H1 (cell line): ENCODE results near the gene ANKRD27. TPM values are rescaled to one million over a fixed set of nuclear protein-coding genes. Genes with fewer than 3 reads are reported as not detected.

Experiments used
- CTCF ChIA-PET: fragments of 300-600 bp; sonication (Branson Sonifier 250); formaldehyde crosslinking; loops from one replicate; lab custom pipeline; 2021; ENCODE audit not compliant: partially characterized antibody; lab: Charles Lee
- POLR2A ChIA-PET: fragments of 300-600 bp; sonication (Branson Sonifier 250); formaldehyde crosslinking; loops from one replicate; lab custom pipeline; 2021; ENCODE audit warnings: inconsistent platforms; ENCODE audit not compliant: partially characterized antibody; lab: Charles Lee
- DNase-seq, 2 experiments: peaks; one replicate each; pipeline versions ENCODE4 v3.0.0 to v3.0.0-alpha.2; 2010 to 2022; ENCODE audit warnings: low spot score in 2 of 2, low read depth in 1 of 2, mixed read lengths in 1 of 2
- FAIRE-seq: peaks from 2 replicates; lab custom pipeline; 2011; peaks lifted over from hg19 to GRCh38; lab: Jason Lieb, UNC
- H2AFZ ChIP-seq: 2 replicates; pipeline ENCODE4 v1.8.1; 2012; ENCODE audit warnings: low read length, inconsistent platforms
- H2AK5ac ChIP-seq: 2 replicates; pipeline ENCODE4 v1.6.1; 2013; ENCODE audit warnings: low read depth, low read length
- H2BK120ac ChIP-seq: replicated peaks from 2 replicates; pipeline ENCODE3; 2013; ENCODE audit warnings: low read depth, low read length, inconsistent platforms
- H2BK12ac ChIP-seq: 2 replicates; pipeline ENCODE4 v1.6.1; 2013; ENCODE audit warnings: low read depth, low read length
- H2BK15ac ChIP-seq: 2 replicates; pipeline ENCODE4 v1.6.1; 2013; ENCODE audit warnings: low read length
- H2BK20ac ChIP-seq: 2 replicates; pipeline ENCODE4 v1.6.1; 2013; ENCODE audit warnings: low read length
- H2BK5ac ChIP-seq: 2 replicates; pipeline ENCODE4 v1.6.1; 2013; ENCODE audit warnings: low read depth, low read length
- H3K14ac ChIP-seq: 2 replicates; pipeline ENCODE4 v1.6.1; 2013; ENCODE audit warnings: inconsistent platforms; ENCODE audit not compliant: insufficient read length
- H3K18ac ChIP-seq: 2 replicates; pipeline ENCODE4 v1.6.1; 2013; ENCODE audit warnings: low read length; ENCODE audit errors: extremely low read depth
- H3K23ac ChIP-seq: 2 replicates; pipeline ENCODE4 v1.6.1; 2013; ENCODE audit warnings: inconsistent platforms; ENCODE audit not compliant: insufficient read length
- H3K23me2 ChIP-seq: 2 replicates; pipeline ENCODE4 v1.6.1; 2013; ENCODE audit warnings: low read depth, low read length
- H3K27ac ChIP-seq: 2 replicates; pipeline ENCODE4 v1.6.1; 2011; ENCODE audit warnings: low read depth, low read length, inconsistent platforms
- H3K27me3 ChIP-seq, 4 experiments: replicated peaks in 1 of 4; 1 replicate in 1 of 4; 2 replicates in 3 of 4; pipeline versions ENCODE4 v1.6.1 to v1.8.1; 2011 to 2013; ENCODE audit warnings: low read length in 3 of 4, mild to moderate bottlenecking in 3 of 4, inconsistent platforms in 2 of 4, mixed read lengths in 2 of 4, moderate library complexity in 1 of 4; ENCODE audit not compliant: control insufficient read depth in 3 of 4, insufficient read depth in 3 of 4; ENCODE audit errors: extremely low read depth in 1 of 4
- H3K36me3 ChIP-seq, 4 experiments: 2 replicates each; pipeline versions ENCODE4 v1.6.1 to v1.8.1; 2011 to 2013; ENCODE audit warnings: mild to moderate bottlenecking in 4 of 4, low read length in 3 of 4, moderate library complexity in 2 of 4, control low read depth in 1 of 4, inconsistent platforms in 1 of 4; ENCODE audit not compliant: insufficient read depth in 4 of 4, control insufficient read depth in 2 of 4
- H3K4ac ChIP-seq: replicated peaks from 2 replicates; pipeline ENCODE3; 2013; ENCODE audit warnings: low read length, low read depth, mixed read lengths, inconsistent platforms; ENCODE audit not compliant: insufficient read length
- H3K4me1 ChIP-seq, 4 experiments: replicated peaks in 1 of 4; 1 replicate in 1 of 4; 2 replicates in 3 of 4; pipeline versions ENCODE4 v1.6.1 to v1.8.1; 2011 to 2013; ENCODE audit warnings: low read length in 3 of 4, inconsistent platforms in 2 of 4, mixed read lengths in 1 of 4; ENCODE audit not compliant: insufficient read depth in 4 of 4, control insufficient read depth in 3 of 4
- H3K4me2 ChIP-seq, 2 experiments: 2 replicates each; pipeline versions ENCODE4 v1.6.1 to v1.8.1; 2011 to 2013; ENCODE audit warnings: low read depth in 2 of 2, low read length in 2 of 2, control low read depth in 1 of 2, inconsistent platforms in 1 of 2, mild to moderate bottlenecking in 1 of 2; ENCODE audit not compliant: insufficient read depth in 1 of 2
- H3K4me3 ChIP-seq, 4 experiments: fragments of 200-600, 300-600 bp in 1 of 4; sonication (generic), shearing (Covaris generic), sonication (Bioruptor Twin) in 1 of 4; 2 replicates each; pipeline versions ENCODE4 v1.5.1 to v1.8.1; 2011 to 2016; ENCODE audit warnings: low read length in 4 of 4, low read depth in 3 of 4, control low read depth in 2 of 4, inconsistent platforms in 2 of 4, mild to moderate bottlenecking in 2 of 4, mixed read lengths in 1 of 4, moderate library complexity in 1 of 4; ENCODE audit not compliant: insufficient read depth in 2 of 4; ENCODE audit errors: extremely low read depth in 1 of 4
- H3K56ac ChIP-seq: replicated peaks from 2 replicates; pipeline ENCODE3; 2013; ENCODE audit warnings: low read depth, mild to moderate bottlenecking, mixed read lengths, low read length, inconsistent platforms; ENCODE audit not compliant: insufficient read length
- H3K79me1 ChIP-seq: 2 replicates; pipeline ENCODE4 v1.6.1; 2013; ENCODE audit warnings: low read depth, low read length, control low read depth
- H3K79me2 ChIP-seq, 2 experiments: 2 replicates each; pipeline versions ENCODE4 v1.6.1 to v1.8.1; 2012 to 2013; ENCODE audit warnings: low read length in 2 of 2, mild to moderate bottlenecking in 2 of 2, inconsistent platforms in 1 of 2; ENCODE audit not compliant: insufficient read depth in 2 of 2, control insufficient read depth in 1 of 2
- H3K9ac ChIP-seq, 4 experiments: replicated peaks in 1 of 4; 1 replicate in 1 of 4; 2 replicates in 3 of 4; pipeline versions ENCODE4 v1.6.1 to v1.8.1; 2011 to 2013; ENCODE audit warnings: low read depth in 3 of 4, low read length in 3 of 4, control low read depth in 2 of 4, mild to moderate bottlenecking in 2 of 4, moderate library complexity in 2 of 4, inconsistent platforms in 1 of 4; ENCODE audit errors: extremely low read depth in 1 of 4
- H3K9me3 ChIP-seq, 2 experiments: 2 replicates each; pipeline versions ENCODE4 v1.6.1 to v1.8.1; 2012 to 2013; ENCODE audit warnings: mild to moderate bottlenecking in 2 of 2, moderate library complexity in 2 of 2, control low read depth in 1 of 2, inconsistent platforms in 1 of 2, low read depth in 1 of 2, low read length in 1 of 2, mixed read lengths in 1 of 2; ENCODE audit not compliant: insufficient read depth in 2 of 2
- H4K20me1 ChIP-seq, 2 experiments: replicated peaks in 1 of 2; 2 replicates each; pipeline versions ENCODE3 to v1.8.1; 2011 to 2013; ENCODE audit warnings: inconsistent platforms in 2 of 2, low read length in 2 of 2, mild to moderate bottlenecking in 1 of 2; ENCODE audit not compliant: insufficient read depth in 2 of 2, control insufficient read depth in 1 of 2
- H4K5ac ChIP-seq: 2 replicates; pipeline ENCODE4 v1.6.1; 2013; ENCODE audit warnings: low read length, low read depth, mixed read lengths, inconsistent platforms; ENCODE audit not compliant: insufficient read length
- H4K8ac ChIP-seq: 2 replicates; pipeline ENCODE4 v1.8.0; 2013; ENCODE audit warnings: mild to moderate bottlenecking, moderate library complexity, low read length, inconsistent platforms; ENCODE audit not compliant: insufficient read depth; ENCODE audit errors: extremely low read depth
- H4K91ac ChIP-seq: replicated peaks from 2 replicates; pipeline ENCODE3; 2013; ENCODE audit warnings: low read length, mixed read lengths, inconsistent platforms; ENCODE audit not compliant: insufficient read length
- BCL11A ChIP-seq, 2 experiments: IDR thresholded peaks; one replicate each; pipeline ENCODE4 v1.6.1; 2011; ENCODE audit warnings: low read depth in 2 of 2, low read length in 2 of 2, mild to moderate bottlenecking in 2 of 2
- CREB1 ChIP-seq: IDR thresholded peaks from 2 replicates; pipeline ENCODE4 v1.6.1; 2012; ENCODE audit warnings: inconsistent platforms
- EP300 ChIP-seq, 2 experiments: IDR thresholded peaks; 1 replicate in 1 of 2; 2 replicates in 1 of 2; pipeline ENCODE4 v1.6.1; 2011 to 2012; ENCODE audit warnings: low read depth in 2 of 2, low read length in 2 of 2, mild to moderate bottlenecking in 2 of 2, borderline replicate concordance in 1 of 2, inconsistent platforms in 1 of 2, moderate library complexity in 1 of 2
- POU5F1 ChIP-seq: IDR thresholded peaks from 2 replicates; pipeline ENCODE4 v1.6.1; 2011; ENCODE audit warnings: low read depth, mild to moderate bottlenecking, low read length, moderate library complexity
- RXRA ChIP-seq: IDR thresholded peaks from 2 replicates; pipeline ENCODE4 v1.6.1; 2011; ENCODE audit warnings: low read depth, mild to moderate bottlenecking, low read length, moderate library complexity; ENCODE audit not compliant: insufficient read depth
- SAP30 ChIP-seq: fragments of 300-600 bp; sonication (generic); IDR thresholded peaks from 2 replicates; pipeline ENCODE4 v1.7.1; 2012; ENCODE audit warnings: low read length, moderate library complexity, mild to moderate bottlenecking, inconsistent platforms; ENCODE audit not compliant: insufficient read depth, insufficient replicate concordance
- SP1 ChIP-seq: IDR thresholded peaks from 2 replicates; pipeline ENCODE4 v1.6.1; 2011; ENCODE audit warnings: low read depth, low read length
- SUZ12 ChIP-seq: fragments of 200-600 bp; sonication (generic); IDR thresholded peaks from 2 replicates; pipeline ENCODE4 v1.6.1; 2012; ENCODE audit warnings: mild to moderate bottlenecking, inconsistent platforms, low read length, moderate library complexity, mixed read lengths
- WGBS, 2 experiments: shearing (Covaris generic) in 1 of 2; methylation state at CpG; one replicate each; pipeline versions ENCODE4 v1.1.6 to v1.1.7; 2013 to 2015; ENCODE audit warnings: low lambda C conversion rate in 2 of 2, mixed read lengths in 2 of 2, inconsistent platforms in 1 of 2, low coverage in 1 of 2, missing lambda C conversion rate in 1 of 2; ENCODE audit not compliant: insufficient replicate concordance in 2 of 2, insufficient coverage in 1 of 2, insufficient read length in 1 of 2; ENCODE audit errors: extremely low coverage in 1 of 2, missing lambda C conversion rate in 1 of 2; 5-methylcytosine and 5-hydroxymethylcytosine counted together
- polyA plus RNA-seq, 7 experiments: library from polyadenylated mRNA; depleted of rRNA in 3 of 7; stranded (reverse) in 5 of 7; unstranded in 2 of 7; fragments of >200 nt in 5 of 7; fragments of 200-250 nt in 2 of 7; gene quantifications; 1 replicate in 5 of 7; 2 replicates in 1 of 7; 4 replicates in 1 of 7; pipeline versions ENCODE4 v1.2.1 to v1.2.3, GENCODE V29; 2011 to 2013; ENCODE audit warnings: missing spikeins in 2 of 7, mixed read lengths in 2 of 7
- total RNA-seq: library from RNA; stranded (reverse); fragmentation: NEBNext Ultra II Directional; extraction: Animal tissue kit (Norgen Biotek cat#: 25700); gene quantifications from 2 replicates; pipeline ENCODE4 v1.2.1, GENCODE V29; 2021
- TF ChIP-seq, protein P1 (sequence below): IDR thresholded peaks from 2 replicates; pipeline ENCODE4 v1.6.1; 2011; ENCODE audit warnings: low read depth, mild to moderate bottlenecking, low read length; ENCODE audit not compliant: insufficient read depth
- TF ChIP-seq, protein P2 (sequence below), 3 experiments: IDR thresholded peaks; 1 replicate in 2 of 3; 2 replicates in 1 of 3; pipeline versions ENCODE4 v1.5.1 to v1.6.1; 2011; ENCODE audit warnings: low read length in 3 of 3, mild to moderate bottlenecking in 3 of 3, inconsistent platforms in 2 of 3, low read depth in 1 of 3, moderate library complexity in 1 of 3; ENCODE audit not compliant: insufficient read depth in 1 of 3; ENCODE audit errors: control extremely low read depth in 1 of 3

The ANKRD27 gene
- total and polyA plus RNA-seq, 2 of the 8 experiments (the other 6 are each of a cell fraction or from before 2014, with no cell fraction given) = 27.9 to 55.7 TPM

DNA sequence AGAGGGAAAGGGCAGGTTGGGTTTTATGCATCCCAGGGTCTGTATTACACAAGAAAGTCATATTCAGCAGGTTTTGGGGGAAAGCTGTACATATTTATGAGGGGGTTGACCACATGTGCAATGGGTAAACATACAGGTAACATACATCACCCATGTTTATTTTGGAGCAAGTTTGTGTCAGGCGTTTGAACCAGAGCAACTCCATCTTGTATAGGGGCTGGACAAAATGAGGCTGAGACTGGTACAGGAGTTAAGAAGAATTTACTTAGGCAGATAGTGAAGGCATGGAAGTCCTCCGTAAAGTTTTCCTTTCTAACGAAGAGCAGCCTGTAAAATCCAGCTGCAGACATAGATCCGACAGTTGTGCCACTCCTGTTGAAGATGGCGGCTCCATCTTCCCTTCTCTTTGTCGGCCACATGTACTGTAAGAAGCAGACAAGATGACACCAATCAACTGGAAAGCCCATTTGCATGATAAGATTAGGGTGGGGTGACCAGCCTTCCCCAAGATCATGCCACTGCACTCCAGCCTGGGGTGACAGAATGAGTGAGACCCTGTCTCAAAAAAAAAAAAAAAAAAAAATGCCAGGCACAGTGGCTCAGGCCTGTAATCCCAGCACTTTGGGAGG is 12.0 kb upstream of the ANKRD27 start:
- H3K9me3 ChIP-seq = no peaks in the 10 kb centered on the region
- H3K23me2 ChIP-seq = peaks cover 2% of the 10 kb centered on the region; the same call in 1 of the 2 replicates
- FAIRE-seq (no peak), DNase-seq (no peak)
- H2BK12ac ChIP-seq = no peak overlapping the region
- WGBS, 2 experiments = 94% methylated on average over 6 of the region's 6 CpGs; no CpG with 5 or more reads in 1 of the 2 experiments
- no peak overlapping the region for H3K18ac ChIP-seq
- no peak overlapping the region for H2BK15ac ChIP-seq
- H3K4me3 ChIP-seq = no peak overlapping the region
- no peak overlapping the region for H3K14ac ChIP-seq
- no peaks in the 10 kb centered on the region for H3K79me2 ChIP-seq
- H2BK120ac ChIP-seq = no peak overlapping the region
- no peaks in the 10 kb centered on the region for H3K4me1 ChIP-seq
- H4K91ac ChIP-seq = no peak overlapping the region
- H3K27me3 ChIP-seq = peaks cover 0 to 7% (median 3%) of the 10 kb centered on the region in 4 experiments; a peak in 2 of 7 replicates
- H4K5ac ChIP-seq = no peak overlapping the region
- no peak overlapping the region for H4K8ac ChIP-seq
- H3K4me2 ChIP-seq = no peak overlapping the region
- H3K56ac ChIP-seq = no peak overlapping the region
- H3K4ac ChIP-seq = no peak overlapping the region
- no peak overlapping the region for H3K27ac ChIP-seq
- H4K20me1 ChIP-seq = peaks cover 0 to 1% of the 10 kb centered on the region in 2 experiments
- H3K9ac ChIP-seq = no peak overlapping the region
- H2BK5ac ChIP-seq = no peak overlapping the region
- H3K23ac ChIP-seq = no peak overlapping the region
- H2AK5ac ChIP-seq = no peak overlapping the region
- no peak overlapping the region for H2BK20ac ChIP-seq
- POLR2A ChIA-PET = interaction anchor here (0.6 to 1.8 kb wide), 2 partner anchors 9 to 118 kb away, joined by 3 to 4 read pairs; no protein-coding TSS in a partner anchor
- no peaks in the 10 kb centered on the region for H3K79me1 ChIP-seq
- CTCF ChIA-PET = no interaction called here
- H3K36me3 ChIP-seq = no peaks in the 10 kb centered on the region
- no peak overlapping the region for H2AFZ ChIP-seq
- TF ChIP-seq SP1 (no peak), CREB1 (no peak), POU5F1 (no peak), SUZ12 (no peak), SAP30 (no peak), BCL11A (IDR thresholded peaks at IDR 0.05; ENCODE audit: low read depth in 2 of 2, low read length in 2 of 2) (no peak), EP300 (IDR thresholded peaks at IDR 0.05; ENCODE audit: borderline replicate concordance in 1 of 2, low read depth in 2 of 2, low read length in 2 of 2) (no peak), RXRA (no peak)
- TF ChIP-seq, protein P1, sequence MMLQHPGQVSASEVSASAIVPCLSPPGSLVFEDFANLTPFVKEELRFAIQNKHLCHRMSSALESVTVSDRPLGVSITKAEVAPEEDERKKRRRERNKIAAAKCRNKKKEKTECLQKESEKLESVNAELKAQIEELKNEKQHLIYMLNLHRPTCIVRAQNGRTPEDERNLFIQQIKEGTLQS = no peak
- TF ChIP-seq, protein P2, sequence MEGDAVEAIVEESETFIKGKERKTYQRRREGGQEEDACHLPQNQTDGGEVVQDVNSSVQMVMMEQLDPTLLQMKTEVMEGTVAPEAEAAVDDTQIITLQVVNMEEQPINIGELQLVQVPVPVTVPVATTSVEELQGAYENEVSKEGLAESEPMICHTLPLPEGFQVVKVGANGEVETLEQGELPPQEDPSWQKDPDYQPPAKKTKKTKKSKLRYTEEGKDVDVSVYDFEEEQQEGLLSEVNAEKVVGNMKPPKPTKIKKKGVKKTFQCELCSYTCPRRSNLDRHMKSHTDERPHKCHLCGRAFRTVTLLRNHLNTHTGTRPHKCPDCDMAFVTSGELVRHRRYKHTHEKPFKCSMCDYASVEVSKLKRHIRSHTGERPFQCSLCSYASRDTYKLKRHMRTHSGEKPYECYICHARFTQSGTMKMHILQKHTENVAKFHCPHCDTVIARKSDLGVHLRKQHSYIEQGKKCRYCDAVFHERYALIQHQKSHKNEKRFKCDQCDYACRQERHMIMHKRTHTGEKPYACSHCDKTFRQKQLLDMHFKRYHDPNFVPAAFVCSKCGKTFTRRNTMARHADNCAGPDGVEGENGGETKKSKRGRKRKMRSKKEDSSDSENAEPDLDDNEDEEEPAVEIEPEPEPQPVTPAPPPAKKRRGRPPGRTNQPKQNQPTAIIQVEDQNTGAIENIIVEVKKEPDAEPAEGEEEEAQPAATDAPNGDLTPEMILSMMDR (IDR thresholded peaks at IDR 0.05; ENCODE audit: control extremely low read depth in 1 of 3, insufficient read depth in 1 of 3, low read depth in 1 of 3, low read length in 3 of 3) = no peak
